Activated CD4-positive, alpha-beta T cell treated with anti-CD3 and anti-CD28 coated beads for 36 hours (primary cell): ENCODE results near the gene SULF2. TPM values are rescaled to one million over a fixed set of nuclear protein-coding genes. Genes with fewer than 3 reads are reported as not detected.
"Not testable (repeated sequence)": the region's sequence is repeated elsewhere in the genome, so short reads cannot be mapped to it uniquely, and the experiment has no call there.

ENCODE experiments used
- ATAC-seq: fragments of 200-7000 bp; cut with Tn5 transposase; one replicate; pipeline ENCODE4 v1.10.0; 2021; ENCODE audit warnings: mild to moderate bottlenecking, moderate library complexity
- CTCF ChIA-PET: fragments of 350-600 bp; sonication (Branson Sonifier 250); formaldehyde crosslinking; loops from one replicate; lab custom pipeline; 2021; ENCODE audit warnings: antibody characterized with exemption; lab: Charles Lee
- POLR2A ChIA-PET: fragments of 350-600 bp; sonication (Branson Sonifier 250); formaldehyde crosslinking; loops from one replicate; lab custom pipeline; 2021; ENCODE audit warnings: antibody characterized with exemption, inconsistent platforms; lab: Charles Lee
- DNase-seq: peaks from one replicate; pipeline ENCODE4 v3.0.0-alpha.2; 2020
- H3K27ac Mint-ChIP-seq: one replicate; pipeline ENCODE4 v1.8.0; 2021; ENCODE audit warnings: mixed read lengths
- H3K27me3 Mint-ChIP-seq: one replicate; pipeline ENCODE4 v1.8.0; 2021; ENCODE audit warnings: mixed read lengths
- H3K36me3 Mint-ChIP-seq: one replicate; pipeline ENCODE4 v1.8.0; 2021; ENCODE audit warnings: low read depth, mixed read lengths
- H3K4me1 Mint-ChIP-seq: one replicate; pipeline ENCODE4 v1.8.0; 2021; ENCODE audit warnings: mixed read lengths
- H3K4me3 Mint-ChIP-seq: one replicate; pipeline ENCODE4 v1.8.0; 2021; ENCODE audit warnings: mild to moderate bottlenecking, moderate library complexity, mixed read lengths
- H3K9me3 Mint-ChIP-seq: one replicate; pipeline ENCODE4 v1.8.0; 2021; ENCODE audit warnings: low read depth, mixed read lengths
- intact Hi-C, 2 experiments: fragments of 100-400 bp; cut with DNase I in 1 of 2; cut with micrococcal nuclease in 1 of 2; formaldehyde crosslinking; loops; one replicate each; pipeline versions ENCODE4 v1.14.2 to v1.15.1; 2022 to 2024; cut with DNase I, micrococcal nuclease
- total RNA-seq, 2 experiments: library from RNA; stranded (reverse); gene quantifications; one replicate each; pipeline ENCODE4 v1.2.3, GENCODE V29; 2021

The SULF2 gene
- total RNA-seq: under 1 TPM in 1 of 2 experiments, not detected in 1; 0.09 TPM

DNA sequence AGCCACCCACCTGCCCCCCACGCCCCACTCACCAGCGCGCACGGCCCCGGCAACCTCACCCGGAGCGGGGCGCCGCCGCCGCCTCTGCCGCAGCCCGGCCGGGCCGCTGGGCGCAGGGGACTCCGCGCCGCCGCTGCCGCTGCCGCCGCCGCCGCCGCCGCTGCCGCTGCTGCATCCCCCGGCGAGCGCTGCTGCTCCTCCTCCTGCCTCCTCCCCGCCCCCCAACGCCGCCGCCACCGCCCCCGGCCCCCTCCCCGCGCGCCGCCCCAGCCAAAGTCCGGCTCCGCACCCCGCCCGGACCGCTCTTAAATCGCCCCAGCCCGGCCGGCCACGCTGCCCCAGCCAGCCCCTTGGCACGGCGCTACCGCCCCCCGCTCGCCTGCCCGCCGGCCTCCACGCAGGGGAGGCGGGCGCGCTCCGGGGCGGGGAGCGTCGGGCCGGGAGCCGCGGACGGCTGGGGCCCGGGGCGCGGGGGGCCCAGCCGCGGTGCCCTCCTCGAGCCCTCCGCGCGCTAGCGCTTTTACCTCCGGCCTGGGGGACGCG lies at the start of gene SULF2:
SULF2 (minus strand) TSS at position 171 of the 543 bp plus-strand sequence. CDS start 28,118 bp downstream, outside the sequence.
- intact Hi-C loops: loop anchor here in 1 of 2 experiments (5.0 to 10.0 kb wide), 2 partner anchors 58 to 111 kb away; no protein-coding TSS in a partner anchor
- Mint-ChIP-seq H3K9me3 (no peaks in the 10 kb centered on the region), H3K27me3 (peaks cover 53% of the 10 kb centered on the region), H3K4me1 (peaks cover 10% of the 10 kb centered on the region), H3K36me3 (no peaks in the 10 kb centered on the region), H3K4me3 (peak within 1 kb of the TSS; percentile 51), H3K27ac (no peak within 1 kb of the TSS)
- ChIA-PET POLR2A (no interaction called here), CTCF (interaction anchor here (1.1 kb wide), 1 partner anchor 147 kb away, joined by 3 read pairs; no protein-coding TSS in a partner anchor)
- ATAC-seq (peak; percentile 36), DNase-seq (peak; percentile 12)

DNA sequence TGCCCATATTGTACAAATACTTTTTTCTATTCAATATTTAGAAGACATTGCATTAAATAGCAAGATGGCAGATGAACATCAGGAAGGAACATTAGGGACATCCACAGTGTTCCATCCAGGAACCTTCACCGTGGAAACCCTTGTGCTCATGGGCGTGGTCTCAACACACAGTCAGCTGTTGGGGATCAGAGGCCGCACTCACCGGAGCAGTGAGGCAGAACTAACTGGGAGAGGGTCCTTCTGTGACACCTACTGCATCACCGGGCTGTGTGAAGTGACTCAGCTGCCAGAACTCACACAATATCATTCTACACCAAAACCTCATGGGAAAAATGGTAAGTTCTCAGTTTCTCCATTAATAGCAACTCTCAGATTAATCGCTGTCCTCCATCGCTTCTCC lies 46.4 kb upstream of the SULF2 start:
- DNase-seq, H3K4me1 Mint-ChIP-seq, H3K9me3 Mint-ChIP-seq, ATAC-seq, H3K4me3 Mint-ChIP-seq, CTCF ChIA-PET, H3K27me3 Mint-ChIP-seq, H3K36me3 Mint-ChIP-seq, intact Hi-C loops, POLR2A ChIA-PET, H3K27ac Mint-ChIP-seq: not testable (repeated sequence)

DNA sequence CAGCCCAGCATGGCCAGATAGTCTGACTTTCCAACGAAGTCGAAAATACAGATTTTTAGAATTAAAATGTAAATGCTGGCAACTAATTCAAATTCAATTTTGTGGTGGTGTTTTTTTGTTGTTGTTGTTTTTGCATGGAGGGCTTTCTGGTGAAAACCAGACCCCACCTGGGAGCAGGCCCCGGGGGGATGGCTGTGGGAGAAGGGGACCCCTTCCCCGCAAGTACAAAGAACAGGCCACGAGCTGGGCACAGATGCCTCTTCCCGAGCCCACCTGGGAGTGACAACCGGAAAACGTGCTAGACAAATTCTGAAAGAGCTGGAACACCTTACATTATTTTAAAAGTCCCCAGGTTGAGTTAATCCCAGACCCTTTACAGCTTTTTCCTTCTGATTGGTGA lies 41.4 kb upstream of the SULF2 start:
- DNase-seq, intact Hi-C loops, H3K36me3 Mint-ChIP-seq, H3K9me3 Mint-ChIP-seq, H3K27me3 Mint-ChIP-seq, CTCF ChIA-PET, H3K4me1 Mint-ChIP-seq, H3K4me3 Mint-ChIP-seq, POLR2A ChIA-PET, H3K27ac Mint-ChIP-seq, ATAC-seq: not testable (repeated sequence)

DNA sequence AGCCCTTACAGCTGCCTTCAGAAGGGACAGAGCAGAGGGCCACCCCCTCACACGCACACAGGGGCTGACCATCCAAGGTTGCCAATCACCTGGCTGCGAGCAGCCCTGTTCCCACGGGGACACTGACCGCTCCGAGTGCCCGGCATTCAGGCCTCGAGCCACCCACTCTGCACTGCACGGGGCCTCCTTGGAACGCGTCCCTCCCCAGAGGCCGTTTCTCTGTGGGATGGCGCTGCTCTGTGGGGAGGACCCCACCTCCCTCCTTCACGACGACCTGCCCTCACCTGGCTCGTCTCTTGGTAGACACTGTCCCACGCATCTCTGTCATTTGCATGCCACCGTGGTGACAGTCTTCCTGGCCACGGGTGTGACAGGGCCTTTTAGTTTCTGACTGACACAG lies 40.7 kb upstream of the SULF2 start:
- ATAC-seq, intact Hi-C loops, CTCF ChIA-PET, H3K4me3 Mint-ChIP-seq, H3K27me3 Mint-ChIP-seq, H3K4me1 Mint-ChIP-seq, POLR2A ChIA-PET, DNase-seq, H3K9me3 Mint-ChIP-seq, H3K27ac Mint-ChIP-seq, H3K36me3 Mint-ChIP-seq: not testable (repeated sequence)

DNA sequence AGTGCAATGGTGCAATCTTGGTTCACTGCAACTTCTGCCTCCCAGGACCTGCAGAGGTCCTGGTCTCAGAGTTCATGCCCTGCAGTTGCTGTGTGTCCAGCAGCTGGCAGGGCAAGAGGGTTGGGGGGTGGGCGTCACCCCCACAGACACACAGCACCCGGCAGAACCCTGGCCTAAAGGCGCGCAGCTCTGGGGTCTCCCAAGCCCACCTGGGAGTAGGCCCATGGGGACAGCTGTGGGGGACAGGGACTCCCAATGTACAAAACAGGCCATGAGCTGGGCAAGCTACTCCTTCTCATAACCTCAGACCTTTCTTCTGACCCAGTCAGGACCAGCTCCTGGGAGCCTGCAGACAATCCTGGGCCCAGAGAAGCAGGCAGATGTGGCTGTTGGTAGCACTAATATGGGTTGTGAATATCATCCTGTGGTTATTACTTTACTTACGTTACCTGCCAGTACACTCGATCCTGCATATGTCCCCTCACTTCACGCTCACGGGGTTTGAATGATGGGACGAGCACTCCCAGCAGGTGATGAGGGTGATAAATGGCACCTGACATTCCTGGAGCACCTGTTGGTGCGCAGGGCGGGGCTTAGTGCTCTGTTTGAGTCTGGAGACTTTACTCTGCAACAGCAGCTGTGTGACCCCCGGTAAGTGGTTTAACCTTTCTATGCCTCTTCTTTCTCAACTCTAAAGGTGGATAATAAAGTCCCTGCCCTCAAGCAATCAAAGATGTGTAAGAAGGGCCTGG lies 39.9 kb upstream of the SULF2 start:
- ATAC-seq: no peak
- ChIA-PET POLR2A (no interaction called here), CTCF (no interaction called here)
- no peak for DNase-seq
- Mint-ChIP-seq H3K4me3 (no peak overlapping the region), H3K4me1 (no peaks in the 10 kb centered on the region), H3K9me3 (no peaks in the 10 kb centered on the region), H3K27ac (no peak overlapping the region), H3K36me3 (no peaks in the 10 kb centered on the region), H3K27me3 (peaks cover 3% of the 10 kb centered on the region)
- intact Hi-C loops: no loop called here

DNA sequence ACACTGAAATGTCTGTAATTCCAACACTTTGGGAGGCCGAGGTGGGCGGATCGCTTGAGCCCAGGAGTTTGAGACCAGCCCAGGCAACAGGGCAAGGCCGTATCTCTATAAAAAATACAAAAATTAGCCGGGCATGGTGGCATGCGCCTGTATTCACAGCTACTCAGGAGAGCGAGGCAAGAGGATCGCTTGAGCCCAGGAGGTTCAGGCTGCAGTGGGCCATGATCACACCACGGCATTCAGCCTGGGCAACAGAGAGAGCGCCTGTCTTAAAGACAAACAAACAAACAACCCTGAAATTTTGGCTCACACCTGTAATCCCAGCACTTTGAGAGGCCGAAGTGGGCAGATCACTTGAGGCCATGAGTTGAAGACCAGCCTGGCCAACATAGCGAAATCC lies 38.7 kb upstream of the SULF2 start:
- DNase-seq, H3K27ac Mint-ChIP-seq, H3K4me1 Mint-ChIP-seq, POLR2A ChIA-PET, CTCF ChIA-PET, H3K36me3 Mint-ChIP-seq, H3K4me3 Mint-ChIP-seq, H3K27me3 Mint-ChIP-seq, ATAC-seq, H3K9me3 Mint-ChIP-seq: not testable (repeated sequence)
- intact Hi-C loops: loop anchor here in 1 of 2 experiments (5.0 kb wide), 1 partner anchor 73 kb away; no protein-coding TSS in a partner anchor

DNA sequence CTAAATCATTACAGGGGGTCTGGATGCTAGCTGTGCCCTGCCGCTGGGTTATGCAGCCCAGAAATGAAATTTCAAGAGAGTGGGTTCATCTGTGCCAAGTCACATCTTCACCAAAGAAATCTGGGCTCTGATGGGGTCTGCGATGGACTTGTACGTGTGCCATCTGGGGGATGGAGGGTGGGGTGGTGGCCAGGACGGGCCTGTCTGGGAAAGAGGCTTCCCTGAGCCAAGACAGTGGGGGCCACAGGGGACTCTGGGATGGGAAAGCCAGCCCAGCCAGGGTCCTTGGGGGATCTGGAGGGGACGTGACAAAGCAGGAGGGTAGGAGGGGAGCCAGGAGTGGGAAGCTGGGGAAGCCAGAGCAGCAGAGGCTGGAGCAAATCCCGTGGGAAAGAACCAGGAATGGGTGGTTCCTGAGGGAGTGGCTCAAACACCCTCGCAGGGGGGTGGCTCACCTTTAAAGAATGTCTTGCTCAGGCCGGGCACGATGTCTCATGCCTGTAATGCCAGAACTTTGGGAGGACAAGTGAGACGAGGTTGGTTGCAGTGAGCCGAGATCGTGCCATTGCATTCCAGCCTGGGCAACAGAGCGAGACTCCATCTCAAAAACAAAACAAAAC lies 36.3 kb upstream of the SULF2 start:
- no peaks in the 10 kb centered on the region for H3K36me3 Mint-ChIP-seq

DNA sequence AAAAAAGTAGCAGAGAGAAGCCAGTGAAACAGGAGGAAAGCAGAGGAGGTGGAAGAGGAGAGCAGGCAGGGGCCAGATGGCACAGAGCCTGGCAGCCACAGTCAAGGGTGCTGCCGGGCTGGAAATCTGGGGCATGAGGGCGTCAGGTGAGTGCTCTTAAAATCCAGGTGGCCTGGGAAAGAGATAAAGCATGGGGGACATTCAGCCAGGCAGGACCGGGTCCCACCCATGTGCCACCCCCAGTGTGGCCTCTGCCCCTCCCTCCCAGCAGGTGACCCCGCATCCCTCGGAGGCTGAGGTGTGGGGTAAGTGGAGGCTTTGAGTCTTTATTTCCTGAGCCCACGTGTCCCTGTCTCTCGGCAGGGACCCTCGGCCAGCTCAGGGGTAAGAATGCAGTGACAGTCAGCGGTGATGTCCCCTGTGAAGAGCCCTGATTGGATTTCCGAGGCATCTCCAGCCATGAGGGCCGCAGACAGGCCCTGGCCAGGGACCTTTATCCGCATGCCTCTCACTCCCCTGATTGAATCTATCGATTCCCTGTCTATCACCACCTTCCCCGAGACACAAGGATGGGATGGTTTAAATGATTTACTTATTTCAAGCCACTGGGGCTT lies 33.8 kb upstream of the SULF2 start:
- no peaks in the 10 kb centered on the region for H3K36me3 Mint-ChIP-seq
- no peak overlapping the region for H3K4me3 Mint-ChIP-seq
- no peaks in the 10 kb centered on the region for H3K4me1 Mint-ChIP-seq
- POLR2A ChIA-PET: no interaction called here
- H3K27ac Mint-ChIP-seq: no peak overlapping the region
- DNase-seq (no peak), ATAC-seq (no peak)
- H3K9me3 Mint-ChIP-seq: no peaks in the 10 kb centered on the region
- intact Hi-C loops: no loop called here
- CTCF ChIA-PET: interaction anchor here (0.6 kb wide), 1 partner anchor 100 kb away, joined by 3 read pairs; no protein-coding TSS in a partner anchor
- H3K27me3 Mint-ChIP-seq: peaks cover 17% of the 10 kb centered on the region

More for the DNA sequence above, 36.3 kb upstream of the SULF2 start:
- no peaks in the 10 kb centered on the region for H3K9me3 Mint-ChIP-seq
- no peaks in the 10 kb centered on the region for H3K4me1 Mint-ChIP-seq
- H3K4me3 Mint-ChIP-seq: no peak overlapping the region
- H3K27me3 Mint-ChIP-seq: peaks cover 6% of the 10 kb centered on the region
- no peak for ATAC-seq
- no peak overlapping the region for H3K27ac Mint-ChIP-seq
- CTCF ChIA-PET: no interaction called here
- no peak for DNase-seq
- intact Hi-C loops: loop anchor here in 1 of 2 experiments (5.0 kb wide), 1 partner anchor 76 kb away; no protein-coding TSS in a partner anchor
- POLR2A ChIA-PET: no interaction called here

DNA sequence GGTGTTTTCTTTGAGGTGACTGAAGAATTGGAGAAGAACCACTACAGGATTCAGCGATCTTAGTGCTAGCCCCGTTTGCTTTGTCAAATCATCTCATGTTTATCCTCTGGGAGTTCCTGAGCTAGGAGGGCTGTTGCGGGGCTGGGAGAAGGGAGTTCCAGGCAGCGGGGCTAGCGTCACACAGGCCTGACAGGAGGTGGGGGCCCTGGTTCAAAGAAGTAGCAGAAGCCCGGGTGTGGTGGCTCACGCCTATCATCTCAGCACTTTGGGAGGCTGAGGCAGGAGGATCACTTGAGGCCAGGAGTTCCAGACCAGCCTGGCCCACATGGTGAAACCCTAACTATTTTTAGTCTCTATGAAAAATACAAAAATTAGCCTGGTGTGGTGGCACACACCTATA lies 33.2 kb upstream of the SULF2 start:
- CTCF ChIA-PET: interaction anchor here (0.6 kb wide), 2 partner anchors 77 to 238 kb away, joined by 3 read pairs; no protein-coding TSS in a partner anchor
- intact Hi-C loops: no loop called here
- H3K9me3 Mint-ChIP-seq: no peaks in the 10 kb centered on the region
- ATAC-seq (no peak), DNase-seq (no peak)
- no peaks in the 10 kb centered on the region for H3K36me3 Mint-ChIP-seq
- POLR2A ChIA-PET: no interaction called here
- H3K27ac Mint-ChIP-seq: no peak overlapping the region
- H3K4me1 Mint-ChIP-seq: no peaks in the 10 kb centered on the region
- no peak overlapping the region for H3K4me3 Mint-ChIP-seq
- peaks cover 19% of the 10 kb centered on the region for H3K27me3 Mint-ChIP-seq

DNA sequence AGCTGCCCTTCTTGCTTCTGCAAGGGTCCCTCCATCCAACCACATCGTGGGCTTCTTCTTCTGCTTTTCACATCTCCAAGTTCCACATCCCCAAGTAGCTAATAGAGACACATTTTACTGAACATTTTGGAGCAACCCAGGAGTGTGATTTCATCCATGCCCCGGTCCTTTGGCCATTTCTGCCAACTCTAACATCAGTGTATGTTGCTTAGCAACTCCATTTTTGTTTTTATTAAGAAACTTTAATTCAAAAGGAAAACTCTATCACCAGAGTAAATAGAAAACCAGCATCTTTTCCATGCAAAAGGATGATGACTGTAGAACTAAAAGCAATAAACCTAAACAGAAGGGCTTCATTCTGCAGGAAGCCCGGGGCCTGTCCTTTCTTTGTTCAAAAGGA lies 32.7 kb upstream of the SULF2 start:
- ATAC-seq: no peak

DNA sequence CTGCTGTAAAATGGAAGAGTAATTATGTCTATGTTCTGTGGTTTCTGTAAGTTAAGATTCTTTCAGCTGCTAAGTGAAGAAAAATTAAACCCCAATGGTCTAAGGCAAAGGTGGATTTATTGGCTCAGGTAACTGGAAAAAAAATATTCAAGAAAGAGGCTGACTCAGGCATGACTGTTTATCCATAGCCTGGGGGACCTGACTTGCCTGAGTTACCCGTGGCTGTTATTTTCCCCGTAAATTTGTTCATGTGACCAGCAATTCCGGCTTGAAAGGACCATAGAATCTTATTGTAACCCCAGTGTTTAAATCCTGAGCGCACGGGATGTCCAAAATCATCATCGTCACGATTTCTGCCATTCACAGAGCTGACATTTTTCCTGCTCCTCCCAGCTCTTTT lies 32.3 kb upstream of the SULF2 start:
- POLR2A ChIA-PET: no interaction called here
- H3K9me3 Mint-ChIP-seq: no peaks in the 10 kb centered on the region

More for the DNA sequence above, 32.7 kb upstream of the SULF2 start:
- no peaks in the 10 kb centered on the region for H3K4me1 Mint-ChIP-seq
- intact Hi-C loops: no loop called here
- ChIA-PET CTCF (interaction anchor here (0.6 kb wide), 2 partner anchors 78 to 239 kb away, joined by 3 read pairs; no protein-coding TSS in a partner anchor), POLR2A (no interaction called here)
- no peaks in the 10 kb centered on the region for H3K36me3 Mint-ChIP-seq
- peaks cover 19% of the 10 kb centered on the region for H3K27me3 Mint-ChIP-seq
- H3K9me3 Mint-ChIP-seq: no peaks in the 10 kb centered on the region
- no peak overlapping the region for H3K27ac Mint-ChIP-seq
- no peak for DNase-seq
- no peak overlapping the region for H3K4me3 Mint-ChIP-seq

More for the DNA sequence above, 32.3 kb upstream of the SULF2 start:
- no peak overlapping the region for H3K27ac Mint-ChIP-seq
- H3K4me1 Mint-ChIP-seq: no peaks in the 10 kb centered on the region
- CTCF ChIA-PET: no interaction called here
- no peak overlapping the region for H3K4me3 Mint-ChIP-seq
- ATAC-seq: no peak
- intact Hi-C loops: no loop called here
- no peaks in the 10 kb centered on the region for H3K36me3 Mint-ChIP-seq
- no peak for DNase-seq
- H3K27me3 Mint-ChIP-seq: peaks cover 19% of the 10 kb centered on the region
